Measurements from ENCODE around the gene HES5.
"Not testable (repeated sequence)": the region's sequence is repeated elsewhere in the genome, so short reads cannot be mapped to it uniquely, and the experiment has no call there.

Gene HES5

GRCh38 chr1:2529784-2530512, at the start of gene HES5:
TSS of gene HES5 (minus strand) at chr1:2530263. CDS start at chr1:2530164, 99 bp downstream.
- Histone ChIP-seq H3K27me3 (ENCODE audit: low read depth, low read length) (peaks cover 8% of the 10 kb centered on the region; the same call in 1 of the 2 replicates), H3K9ac (ENCODE audit: low read length) (no peak within 1 kb of the TSS), H3K79me2 (ENCODE audit: low read length) (peaks cover 11% of the 10 kb centered on the region), H3K27ac (ENCODE audit: low read length) (no peak within 1 kb of the TSS), H3K4me2 (ENCODE audit: low read length) (no peak within 1 kb of the TSS), H3K36me3 (replicated peaks; ENCODE audit: low read depth, low read length) (no peaks in the 10 kb centered on the region), H3K4me1 (ENCODE audit: low read length) (peaks cover 12% of the 10 kb centered on the region), H3K9me3 (ENCODE audit: insufficient read depth, low read length) (no peaks in the 10 kb centered on the region), H4K20me1 (ENCODE audit: insufficient read depth, low read length) (peaks cover 9% of the 10 kb centered on the region), H2AFZ (ENCODE audit: low read depth, low read length) (no peak within 1 kb of the TSS), H3K4me3 (ENCODE audit: low read length) (no peak within 1 kb of the TSS)
- TF ChIP-seq CTCF (IDR thresholded peaks at IDR 0.05; ENCODE audit: low read depth, low read length) (no peak), EZH2phosphoT487 (IDR thresholded peaks at IDR 0.05; ENCODE audit: low read depth) (no peak)

GRCh38 chr1:2578758-2579118, 48.7 kb upstream of the HES5 start:
- Histone ChIP-seq H3K4me1 (ENCODE audit: low read length) (peaks cover 71% of the 10 kb centered on the region), H3K9ac (ENCODE audit: low read length) (peak overlapping the region; percentile 78; the same call in 1 of the 2 replicates), H4K20me1 (ENCODE audit: insufficient read depth, low read length) (no peaks in the 10 kb centered on the region), H3K27ac (ENCODE audit: low read length) (peak overlapping the region; percentile 86), H2AFZ (ENCODE audit: low read depth, low read length) (no peak overlapping the region), H3K36me3 (replicated peaks; ENCODE audit: low read depth, low read length) (no peaks in the 10 kb centered on the region), H3K9me3 (ENCODE audit: insufficient read depth, low read length) (0 out of 2 replicates have a peak, but pooled peaks cover 5% of the 10 kb centered on the region), H3K4me2 (ENCODE audit: low read length) (peak overlapping the region; percentile 85), H3K79me2 (ENCODE audit: low read length) (no peaks in the 10 kb centered on the region), H3K27me3 (ENCODE audit: low read depth, low read length) (no peaks in the 10 kb centered on the region), H3K4me3 (ENCODE audit: low read length) (peak overlapping the region; percentile 64; the same call in 1 of the 2 replicates)
- TF ChIP-seq CTCF (IDR thresholded peaks at IDR 0.05; ENCODE audit: low read depth, low read length): no peak
- no peak for TF ChIP-seq EZH2phosphoT487 (IDR thresholded peaks at IDR 0.05; ENCODE audit: low read depth)

DNA sequence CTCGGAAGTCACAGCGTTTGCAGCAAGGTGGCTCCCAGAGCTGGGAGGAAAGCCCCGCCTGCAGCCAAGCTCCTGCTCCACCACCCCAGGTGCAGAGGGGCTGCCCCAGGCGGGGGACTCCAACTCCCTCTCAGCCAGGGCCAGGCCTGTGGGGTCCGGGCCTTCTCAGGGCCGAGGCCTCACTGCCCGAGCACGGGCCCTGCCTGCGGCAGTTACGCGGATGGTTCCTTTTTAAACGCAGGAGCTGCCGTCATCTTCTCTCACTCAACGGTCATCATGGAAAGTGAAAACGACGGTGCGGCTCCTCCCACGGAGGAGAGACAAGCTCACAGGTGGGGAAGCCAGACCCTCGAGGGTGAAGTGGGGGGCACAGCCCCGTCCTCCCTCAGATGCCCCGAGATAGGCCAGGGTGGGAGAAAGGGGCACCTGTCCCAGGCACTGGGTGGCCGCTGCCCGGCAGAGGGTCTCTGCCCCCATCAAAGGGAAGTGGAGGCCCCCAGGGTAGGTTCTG, 47.6 kb upstream of the HES5 start:
- H4K20me1 ChIP-seq (ENCODE audit: insufficient read depth, low read length); H3K79me2 ChIP-seq (ENCODE audit: low read length); H3K36me3 ChIP-seq (replicated peaks; ENCODE audit: low read depth, low read length); H3K27me3 ChIP-seq (ENCODE audit: low read depth, low read length); H2AFZ ChIP-seq (ENCODE audit: low read depth, low read length): not testable (repeated sequence)
- peak overlapping the region; percentile 86 for H3K27ac ChIP-seq (ENCODE audit: low read length)
- peak overlapping the region; percentile 78 for H3K9ac ChIP-seq (ENCODE audit: low read length)
- peaks cover 79% of the 10 kb centered on the region for H3K4me1 ChIP-seq (ENCODE audit: low read length)
- peaks cover 13% of the 10 kb centered on the region; the same call in 1 of the 2 replicates for H3K9me3 ChIP-seq (ENCODE audit: insufficient read depth, low read length)
- peak overlapping the region; percentile 64 for H3K4me3 ChIP-seq (ENCODE audit: low read length)
- peak overlapping the region; percentile 85 for H3K4me2 ChIP-seq (ENCODE audit: low read length)

GRCh38 chr1:2575801-2576663, 46.0 kb upstream of the HES5 start:
- H3K27me3 ChIP-seq (ENCODE audit: low read depth, low read length): no peaks in the 10 kb centered on the region
- H3K9ac ChIP-seq (ENCODE audit: low read length): no peak overlapping the region
- H3K27ac ChIP-seq (ENCODE audit: low read length): 0 out of 2 replicates have a peak overlapping the region, but pooled peaks have one; percentile 11
- peaks cover 65% of the 10 kb centered on the region for H3K4me1 ChIP-seq (ENCODE audit: low read length)
- H3K9me3 ChIP-seq (ENCODE audit: insufficient read depth, low read length): peaks cover 15% of the 10 kb centered on the region; the same call in 1 of the 2 replicates
- peak overlapping the region; percentile 17; the same call in 1 of the 2 replicates for H3K4me2 ChIP-seq (ENCODE audit: low read length)
- TF ChIP-seq EZH2phosphoT487 (IDR thresholded peaks at IDR 0.05; ENCODE audit: low read depth) (no peak), CTCF (IDR thresholded peaks at IDR 0.05; ENCODE audit: low read depth, low read length) (no peak)
- H3K4me3 ChIP-seq (ENCODE audit: low read length): no peak overlapping the region
- no peaks in the 10 kb centered on the region for H3K79me2 ChIP-seq (ENCODE audit: low read length)
- H4K20me1 ChIP-seq (ENCODE audit: insufficient read depth, low read length): no peaks in the 10 kb centered on the region
- no peak overlapping the region for H2AFZ ChIP-seq (ENCODE audit: low read depth, low read length)
- H3K36me3 ChIP-seq (replicated peaks; ENCODE audit: low read depth, low read length): peaks cover 12% of the 10 kb centered on the region
